Measurements from ENCODE around the gene CPHXL.

DNA sequence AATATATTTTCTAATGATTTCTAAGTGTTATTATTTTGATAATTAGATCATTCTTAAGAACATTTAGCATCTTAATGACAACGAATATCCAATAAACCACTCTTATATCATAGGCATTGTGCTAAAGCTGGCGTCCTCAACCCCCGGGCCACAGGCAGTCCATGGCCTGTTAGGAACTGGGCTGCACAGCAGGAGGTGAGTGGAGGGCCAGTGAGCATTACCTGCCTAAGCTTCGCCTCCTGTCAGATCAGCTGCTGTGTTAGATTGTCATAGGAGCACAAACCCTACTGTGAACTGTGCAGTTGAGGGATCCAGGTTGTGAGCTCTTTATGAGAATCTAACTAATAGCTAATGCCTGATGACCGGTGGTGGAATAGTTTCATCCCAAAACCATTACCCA is 28.7 kb downstream of the CPHXL start:
- TF ChIP-seq RHOXF2B (CRISPR knock-in tag; conservative IDR thresholded peaks at IDR 0.05) (no peak), FOS (IDR thresholded peaks at IDR 0.05; ENCODE audit: extremely low read depth, insufficient read length) (no peak), ELF1 (tag; IDR thresholded peaks at IDR 0.05) (no peak), EZH2 (IDR thresholded peaks at IDR 0.05; ENCODE audit: borderline replicate concordance, low read depth, low read length) (no peak), RAD51 (IDR thresholded peaks at IDR 0.05; ENCODE audit: borderline replicate concordance, low read depth) (no peak), ZNF311 (CRISPR knock-in tag; IDR thresholded peaks at IDR 0.05) (no peak)
- TF ChIP-seq, protein P1, sequence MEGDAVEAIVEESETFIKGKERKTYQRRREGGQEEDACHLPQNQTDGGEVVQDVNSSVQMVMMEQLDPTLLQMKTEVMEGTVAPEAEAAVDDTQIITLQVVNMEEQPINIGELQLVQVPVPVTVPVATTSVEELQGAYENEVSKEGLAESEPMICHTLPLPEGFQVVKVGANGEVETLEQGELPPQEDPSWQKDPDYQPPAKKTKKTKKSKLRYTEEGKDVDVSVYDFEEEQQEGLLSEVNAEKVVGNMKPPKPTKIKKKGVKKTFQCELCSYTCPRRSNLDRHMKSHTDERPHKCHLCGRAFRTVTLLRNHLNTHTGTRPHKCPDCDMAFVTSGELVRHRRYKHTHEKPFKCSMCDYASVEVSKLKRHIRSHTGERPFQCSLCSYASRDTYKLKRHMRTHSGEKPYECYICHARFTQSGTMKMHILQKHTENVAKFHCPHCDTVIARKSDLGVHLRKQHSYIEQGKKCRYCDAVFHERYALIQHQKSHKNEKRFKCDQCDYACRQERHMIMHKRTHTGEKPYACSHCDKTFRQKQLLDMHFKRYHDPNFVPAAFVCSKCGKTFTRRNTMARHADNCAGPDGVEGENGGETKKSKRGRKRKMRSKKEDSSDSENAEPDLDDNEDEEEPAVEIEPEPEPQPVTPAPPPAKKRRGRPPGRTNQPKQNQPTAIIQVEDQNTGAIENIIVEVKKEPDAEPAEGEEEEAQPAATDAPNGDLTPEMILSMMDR (IDR thresholded peaks at IDR 0.05 in 2 of 3, conservative IDR thresholded peaks at IDR 0.05 in 1 of 3; ENCODE audit: insufficient read depth in 2 of 3, low read depth in 1 of 3, low read length in 3 of 3): no peak

Data from K562 (cell line).